Chondrocyte (in vitro differentiated cells): Measurements from ENCODE around the gene RAB10. TPM values are rescaled to one million over a fixed set of nuclear protein-coding genes. Genes with fewer than 3 reads are reported as not detected.
"Not testable (repeated sequence)": the region's sequence is repeated elsewhere in the genome, so short reads cannot be mapped to it uniquely, and the experiment has no call there.

Experiments
- DNase-seq: peaks from one replicate; pipeline ENCODE4 v3.0.0; 2021; ENCODE audit warnings: mixed read lengths, low spot score
- H3K27ac Mint-ChIP-seq: one replicate; pipeline ENCODE4 v1.8.0; 2021; ENCODE audit warnings: mild to moderate bottlenecking, moderate library complexity, mixed read lengths; ENCODE audit not compliant: unreplicated experiment
- H3K27me3 Mint-ChIP-seq: 2 replicates; pipeline ENCODE4 v1.8.0; 2021; ENCODE audit warnings: low read depth, mixed read lengths
- H3K36me3 Mint-ChIP-seq: 2 replicates; pipeline ENCODE4 v1.8.0; 2021; ENCODE audit warnings: low read depth, mixed read lengths
- H3K4me1 Mint-ChIP-seq: 2 replicates; pipeline ENCODE4 v1.8.0; 2021; ENCODE audit warnings: low read depth, mild to moderate bottlenecking, mixed read lengths
- H3K4me3 Mint-ChIP-seq: one replicate; pipeline ENCODE4 v1.8.0; 2021; ENCODE audit warnings: mild to moderate bottlenecking, moderate library complexity, mixed read lengths; ENCODE audit not compliant: unreplicated experiment
- H3K9me3 Mint-ChIP-seq: 2 replicates; pipeline ENCODE4 v1.8.0; 2021; ENCODE audit warnings: low read depth, mixed read lengths
- total RNA-seq: library from RNA; stranded (reverse); gene quantifications from 3 replicates; pipeline ENCODE4 v1.2.1, GENCODE V29; 2021
- TF ChIP-seq, protein P1 (sequence below): fragments of 200-600 bp; sonication (generic); IDR thresholded peaks from 2 replicates; pipeline ENCODE4 v1.5.0; 2021; ENCODE audit warnings: antibody characterized with exemption, mild to moderate bottlenecking, moderate library complexity

Gene RAB10
- total RNA-seq, 1 donor from 2014 or later = 153 TPM

GRCh38 chr2:26089337-26089736, 55.5 kb downstream of the RAB10 start:
- H3K36me3 Mint-ChIP-seq = peaks cover 2% of the 10 kb centered on the region
- H3K4me3 Mint-ChIP-seq = no peak overlapping the region
- H3K4me1 Mint-ChIP-seq = peaks cover 46% of the 10 kb centered on the region
- TF ChIP-seq, protein P1, sequence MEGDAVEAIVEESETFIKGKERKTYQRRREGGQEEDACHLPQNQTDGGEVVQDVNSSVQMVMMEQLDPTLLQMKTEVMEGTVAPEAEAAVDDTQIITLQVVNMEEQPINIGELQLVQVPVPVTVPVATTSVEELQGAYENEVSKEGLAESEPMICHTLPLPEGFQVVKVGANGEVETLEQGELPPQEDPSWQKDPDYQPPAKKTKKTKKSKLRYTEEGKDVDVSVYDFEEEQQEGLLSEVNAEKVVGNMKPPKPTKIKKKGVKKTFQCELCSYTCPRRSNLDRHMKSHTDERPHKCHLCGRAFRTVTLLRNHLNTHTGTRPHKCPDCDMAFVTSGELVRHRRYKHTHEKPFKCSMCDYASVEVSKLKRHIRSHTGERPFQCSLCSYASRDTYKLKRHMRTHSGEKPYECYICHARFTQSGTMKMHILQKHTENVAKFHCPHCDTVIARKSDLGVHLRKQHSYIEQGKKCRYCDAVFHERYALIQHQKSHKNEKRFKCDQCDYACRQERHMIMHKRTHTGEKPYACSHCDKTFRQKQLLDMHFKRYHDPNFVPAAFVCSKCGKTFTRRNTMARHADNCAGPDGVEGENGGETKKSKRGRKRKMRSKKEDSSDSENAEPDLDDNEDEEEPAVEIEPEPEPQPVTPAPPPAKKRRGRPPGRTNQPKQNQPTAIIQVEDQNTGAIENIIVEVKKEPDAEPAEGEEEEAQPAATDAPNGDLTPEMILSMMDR = no peak
- peak overlapping the region; percentile 63 for H3K27ac Mint-ChIP-seq
- DNase-seq = no peak
- H3K9me3 Mint-ChIP-seq = no peaks in the 10 kb centered on the region
- no peaks in the 10 kb centered on the region for H3K27me3 Mint-ChIP-seq

GRCh38 chr2:26095758-26096157, 61.9 kb downstream of the RAB10 start:
- Mint-ChIP-seq H3K27ac (no peak overlapping the region), H3K4me3 (no peak overlapping the region), H3K27me3 (no peaks in the 10 kb centered on the region), H3K36me3 (peaks cover 4% of the 10 kb centered on the region), H3K9me3 (no peaks in the 10 kb centered on the region), H3K4me1 (peaks cover 19% of the 10 kb centered on the region)
- DNase-seq = no peak
- TF ChIP-seq, protein P1 = no peak

DNA sequence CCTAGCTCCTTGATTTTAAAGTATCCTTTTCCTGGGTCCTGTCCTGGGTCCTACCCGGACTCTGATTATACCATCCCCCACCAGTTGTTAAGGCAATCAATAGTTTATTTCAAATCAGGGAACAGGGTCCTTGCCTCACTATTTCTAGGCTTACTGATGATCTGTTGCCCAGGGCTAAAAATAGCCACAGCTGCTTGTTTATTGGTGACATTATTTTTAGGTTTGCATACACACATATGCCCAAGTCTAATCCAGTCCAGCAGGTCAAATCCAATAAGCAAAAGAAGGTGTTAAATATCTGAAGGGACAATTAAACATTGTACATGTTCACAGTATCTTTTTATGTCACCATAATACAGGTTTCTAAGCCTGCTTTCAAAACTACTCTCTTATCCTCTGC, 66.0 kb downstream of the RAB10 start:
- no peak for DNase-seq
- TF ChIP-seq, protein P1 = no peak
- Mint-ChIP-seq H3K27me3 (no peaks in the 10 kb centered on the region), H3K36me3 (peaks cover 21% of the 10 kb centered on the region), H3K4me3 (no peak overlapping the region), H3K9me3 (peaks cover 12% of the 10 kb centered on the region), H3K4me1 (peaks cover 19% of the 10 kb centered on the region), H3K27ac (no peak overlapping the region)

- H3K4me3 Mint-ChIP-seq = no peak overlapping the region
- peaks cover 21% of the 10 kb centered on the region for H3K36me3 Mint-ChIP-seq
- peaks cover 19% of the 10 kb centered on the region for H3K4me1 Mint-ChIP-seq
- H3K27ac Mint-ChIP-seq = no peak overlapping the region
- peaks cover 12% of the 10 kb centered on the region for H3K9me3 Mint-ChIP-seq
- no peaks in the 10 kb centered on the region for H3K27me3 Mint-ChIP-seq
- DNase-seq = no peak
- TF ChIP-seq, protein P1 = no peak
Measured at GRCh38 chr2:26100384-26100783, 66.5 kb downstream of the RAB10 start.

- Mint-ChIP-seq H3K27ac (no peak overlapping the region), H3K4me1 (peaks cover 13% of the 10 kb centered on the region), H3K27me3 (no peaks in the 10 kb centered on the region), H3K4me3 (no peak overlapping the region), H3K36me3 (peaks cover 21% of the 10 kb centered on the region), H3K9me3 (peaks cover 12% of the 10 kb centered on the region)
- DNase-seq = no peak
- TF ChIP-seq, protein P1 = no peak
Measured at GRCh38 chr2:26103752-26104151, 69.9 kb downstream of the RAB10 start.

DNA sequence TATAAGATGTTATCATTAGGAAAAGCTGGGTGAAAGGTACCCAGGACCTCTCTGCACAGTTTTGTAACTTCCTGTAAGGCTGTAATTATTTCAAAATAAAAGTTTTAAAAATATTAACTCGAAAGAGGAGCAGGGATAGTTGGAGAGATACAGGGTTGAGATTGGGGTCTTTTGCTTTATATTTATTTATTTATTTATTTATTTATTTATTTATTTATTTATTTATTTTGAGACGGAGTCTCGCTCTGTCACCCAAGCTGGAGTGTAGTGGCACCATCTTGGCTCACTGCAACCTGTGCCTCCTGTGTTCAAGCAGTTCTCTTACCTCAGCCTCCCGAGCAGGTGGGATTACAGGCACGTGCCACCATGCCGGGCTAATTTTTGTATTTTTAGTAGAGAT, 74.8 kb downstream of the RAB10 start:
- H3K27me3 Mint-ChIP-seq, H3K4me3 Mint-ChIP-seq, H3K9me3 Mint-ChIP-seq, H3K4me1 Mint-ChIP-seq, DNase-seq, H3K27ac Mint-ChIP-seq: not testable (repeated sequence)
- peaks cover 14% of the 10 kb centered on the region for H3K36me3 Mint-ChIP-seq
